Suprapubic skin (tissue), 4 donors: ENCODE results near the gene NRXN3.

Source experiments
- EP300 ChIP-seq: sonication (generic); formaldehyde crosslinking; IDR thresholded peaks from one replicate; pipeline ENCODE4 v1.6.1; 2017; ENCODE audit warnings: antibody characterized with exemption
- POLR2AphosphoS5 ChIP-seq, 3 donors: sonication (generic); formaldehyde crosslinking; IDR thresholded peaks; one replicate each; pipeline ENCODE4 v1.6.1; 2017; ENCODE audit warnings: antibody characterized with exemption in 3 of 3

GRCh38 chr14:78162202-78162601, 8.0 kb upstream of the NRXN3 start:
- TF ChIP-seq EP300 (no peak), POLR2AphosphoS5 (IDR thresholded peaks at IDR 0.05) (no peak)
